K562 (cell line): ENCODE results near the gene ATP5F1D. TPM values are rescaled to one million over a fixed set of nuclear protein-coding genes. Genes with fewer than 3 reads are reported as not detected.

Experiments
- EZH2 ChIP-seq: IDR thresholded peaks from 2 replicates; pipeline ENCODE4 v1.6.1; 2012; ENCODE audit warnings: low read depth, mild to moderate bottlenecking, inconsistent platforms, low read length, borderline replicate concordance
- JUN ChIP-seq, 2 experiments: sonication (generic) in 1 of 2; formaldehyde crosslinking in 1 of 2; IDR thresholded peaks; 2 replicates each; pipeline versions ENCODE4 v1.6.1 to v1.8.0; 2012 to 2022; ENCODE audit warnings: borderline replicate concordance in 2 of 2, mild to moderate bottlenecking in 2 of 2, improper control_type of control experiment in 1 of 2, low read depth in 1 of 2, low read length in 1 of 2, missing genetic modification reagents in 1 of 2
- NR1H2 ChIP-seq: sonication (generic); formaldehyde crosslinking; IDR thresholded peaks from 2 replicates; pipeline ENCODE4 v1.4.0; 2020; ENCODE audit warnings: mild to moderate bottlenecking, missing genetic modification reagents
- NR3C1 ChIP-seq: sonication (generic); formaldehyde crosslinking; IDR thresholded peaks from 2 replicates; pipeline ENCODE4 v1.8.1; 2022; ENCODE audit warnings: missing genetic modification reagents
- NRF1 ChIP-seq, 2 experiments: fragments of 450-650 bp; IDR thresholded peaks in 1 of 2; conservative IDR thresholded peaks in 1 of 2; 2 replicates each; pipeline ENCODE4 v1.6.1; 2014; ENCODE audit warnings: mild to moderate bottlenecking in 2 of 2
- RFX1 ChIP-seq: fragments of 450-650 bp; IDR thresholded peaks from 2 replicates; pipeline ENCODE4 v1.6.1; 2016; ENCODE audit warnings: mild to moderate bottlenecking, moderate library complexity
- SAP30 ChIP-seq: fragments of 200-600 bp; sonication (generic); IDR thresholded peaks from 2 replicates; pipeline ENCODE4 v1.6.1; 2012; ENCODE audit warnings: borderline replicate concordance, low read depth, mild to moderate bottlenecking, moderate library complexity, low read length, control low read depth, inconsistent platforms; ENCODE audit not compliant: insufficient read depth, poor library complexity, severe bottlenecking
- TOE1 ChIP-seq, 2 experiments: fragments of 450-650 bp in 1 of 2; sonication (generic) in 1 of 2; formaldehyde crosslinking in 1 of 2; IDR thresholded peaks; 2 replicates each; pipeline versions ENCODE4 v1.7.1 to v1.8.0; 2016 to 2022; ENCODE audit warnings: borderline replicate concordance in 2 of 2, mild to moderate bottlenecking in 2 of 2, antibody characterized with exemption in 1 of 2, inconsistent platforms in 1 of 2, low read depth in 1 of 2, missing genetic modification reagents in 1 of 2, moderate library complexity in 1 of 2
- ZBTB17 ChIP-seq: fragments of 450-650 bp; formaldehyde crosslinking; IDR thresholded peaks from 2 replicates; pipeline ENCODE4 v1.4.0; 2020; ENCODE audit warnings: mild to moderate bottlenecking
- ZNF583 ChIP-seq: fragments of 250-450 bp; sonication (Bioruptor Pico); IDR thresholded peaks from 2 replicates; pipeline ENCODE4 v1.4.0; 2020
- polyA plus RNA-seq, 8 experiments: library from polyadenylated mRNA; depleted of rRNA in 4 of 8; stranded (reverse) in 5 of 8; unstranded in 3 of 8; fragments of >200 nt; fragmentation: Nextera tagmentation in 2 of 8; fragmentation: Illumina TruSeq in 1 of 8; extraction: Ambion mirVana in 2 of 8; extraction: Trizol in 1 of 8; gene quantifications; 2 replicates each; pipeline versions ENCODE4 v1.2.1 to v1.2.3, GENCODE V29; 2011 to 2014; ENCODE audit warnings: inconsistent platforms in 1 of 8, missing spikeins in 1 of 8
- total RNA-seq, 7 experiments: library from RNA; depleted of rRNA in 6 of 7; stranded (reverse); fragments of >200 nt in 6 of 7; fragmentation: Illumina TruSeq in 2 of 7; extraction: Trizol in 2 of 7; gene quantifications; 2 replicates each; pipeline versions ENCODE4 v1.2.1 to v1.2.3, GENCODE V29; 2011 to 2021; ENCODE audit warnings: low replicate concordance in 1 of 7
- TF ChIP-seq, protein P1 (sequence below): fragments of 450-650 bp; IDR thresholded peaks from 2 replicates; pipeline ENCODE4 v1.6.1; 2016; ENCODE audit warnings: mild to moderate bottlenecking, moderate library complexity
- TF ChIP-seq, protein P2 (sequence below): fragments of 250-450 bp; sonication (Bioruptor Pico); IDR thresholded peaks from 2 replicates; pipeline ENCODE4 v1.8.0; 2021; ENCODE audit warnings: mild to moderate bottlenecking, moderate library complexity

Gene ATP5F1D
- total and polyA plus RNA-seq, 9 of the 15 experiments (the other 6 are each of a cell fraction or from before 2014, with no cell fraction given), result 3.9 to 409 (median 36.8) TPM

GRCh38 chr19:1205114-1206099, 36.1 kb upstream of the ATP5F1D start, which contains the start of gene STK11 (continued):
- TF ChIP-seq, protein P1, sequence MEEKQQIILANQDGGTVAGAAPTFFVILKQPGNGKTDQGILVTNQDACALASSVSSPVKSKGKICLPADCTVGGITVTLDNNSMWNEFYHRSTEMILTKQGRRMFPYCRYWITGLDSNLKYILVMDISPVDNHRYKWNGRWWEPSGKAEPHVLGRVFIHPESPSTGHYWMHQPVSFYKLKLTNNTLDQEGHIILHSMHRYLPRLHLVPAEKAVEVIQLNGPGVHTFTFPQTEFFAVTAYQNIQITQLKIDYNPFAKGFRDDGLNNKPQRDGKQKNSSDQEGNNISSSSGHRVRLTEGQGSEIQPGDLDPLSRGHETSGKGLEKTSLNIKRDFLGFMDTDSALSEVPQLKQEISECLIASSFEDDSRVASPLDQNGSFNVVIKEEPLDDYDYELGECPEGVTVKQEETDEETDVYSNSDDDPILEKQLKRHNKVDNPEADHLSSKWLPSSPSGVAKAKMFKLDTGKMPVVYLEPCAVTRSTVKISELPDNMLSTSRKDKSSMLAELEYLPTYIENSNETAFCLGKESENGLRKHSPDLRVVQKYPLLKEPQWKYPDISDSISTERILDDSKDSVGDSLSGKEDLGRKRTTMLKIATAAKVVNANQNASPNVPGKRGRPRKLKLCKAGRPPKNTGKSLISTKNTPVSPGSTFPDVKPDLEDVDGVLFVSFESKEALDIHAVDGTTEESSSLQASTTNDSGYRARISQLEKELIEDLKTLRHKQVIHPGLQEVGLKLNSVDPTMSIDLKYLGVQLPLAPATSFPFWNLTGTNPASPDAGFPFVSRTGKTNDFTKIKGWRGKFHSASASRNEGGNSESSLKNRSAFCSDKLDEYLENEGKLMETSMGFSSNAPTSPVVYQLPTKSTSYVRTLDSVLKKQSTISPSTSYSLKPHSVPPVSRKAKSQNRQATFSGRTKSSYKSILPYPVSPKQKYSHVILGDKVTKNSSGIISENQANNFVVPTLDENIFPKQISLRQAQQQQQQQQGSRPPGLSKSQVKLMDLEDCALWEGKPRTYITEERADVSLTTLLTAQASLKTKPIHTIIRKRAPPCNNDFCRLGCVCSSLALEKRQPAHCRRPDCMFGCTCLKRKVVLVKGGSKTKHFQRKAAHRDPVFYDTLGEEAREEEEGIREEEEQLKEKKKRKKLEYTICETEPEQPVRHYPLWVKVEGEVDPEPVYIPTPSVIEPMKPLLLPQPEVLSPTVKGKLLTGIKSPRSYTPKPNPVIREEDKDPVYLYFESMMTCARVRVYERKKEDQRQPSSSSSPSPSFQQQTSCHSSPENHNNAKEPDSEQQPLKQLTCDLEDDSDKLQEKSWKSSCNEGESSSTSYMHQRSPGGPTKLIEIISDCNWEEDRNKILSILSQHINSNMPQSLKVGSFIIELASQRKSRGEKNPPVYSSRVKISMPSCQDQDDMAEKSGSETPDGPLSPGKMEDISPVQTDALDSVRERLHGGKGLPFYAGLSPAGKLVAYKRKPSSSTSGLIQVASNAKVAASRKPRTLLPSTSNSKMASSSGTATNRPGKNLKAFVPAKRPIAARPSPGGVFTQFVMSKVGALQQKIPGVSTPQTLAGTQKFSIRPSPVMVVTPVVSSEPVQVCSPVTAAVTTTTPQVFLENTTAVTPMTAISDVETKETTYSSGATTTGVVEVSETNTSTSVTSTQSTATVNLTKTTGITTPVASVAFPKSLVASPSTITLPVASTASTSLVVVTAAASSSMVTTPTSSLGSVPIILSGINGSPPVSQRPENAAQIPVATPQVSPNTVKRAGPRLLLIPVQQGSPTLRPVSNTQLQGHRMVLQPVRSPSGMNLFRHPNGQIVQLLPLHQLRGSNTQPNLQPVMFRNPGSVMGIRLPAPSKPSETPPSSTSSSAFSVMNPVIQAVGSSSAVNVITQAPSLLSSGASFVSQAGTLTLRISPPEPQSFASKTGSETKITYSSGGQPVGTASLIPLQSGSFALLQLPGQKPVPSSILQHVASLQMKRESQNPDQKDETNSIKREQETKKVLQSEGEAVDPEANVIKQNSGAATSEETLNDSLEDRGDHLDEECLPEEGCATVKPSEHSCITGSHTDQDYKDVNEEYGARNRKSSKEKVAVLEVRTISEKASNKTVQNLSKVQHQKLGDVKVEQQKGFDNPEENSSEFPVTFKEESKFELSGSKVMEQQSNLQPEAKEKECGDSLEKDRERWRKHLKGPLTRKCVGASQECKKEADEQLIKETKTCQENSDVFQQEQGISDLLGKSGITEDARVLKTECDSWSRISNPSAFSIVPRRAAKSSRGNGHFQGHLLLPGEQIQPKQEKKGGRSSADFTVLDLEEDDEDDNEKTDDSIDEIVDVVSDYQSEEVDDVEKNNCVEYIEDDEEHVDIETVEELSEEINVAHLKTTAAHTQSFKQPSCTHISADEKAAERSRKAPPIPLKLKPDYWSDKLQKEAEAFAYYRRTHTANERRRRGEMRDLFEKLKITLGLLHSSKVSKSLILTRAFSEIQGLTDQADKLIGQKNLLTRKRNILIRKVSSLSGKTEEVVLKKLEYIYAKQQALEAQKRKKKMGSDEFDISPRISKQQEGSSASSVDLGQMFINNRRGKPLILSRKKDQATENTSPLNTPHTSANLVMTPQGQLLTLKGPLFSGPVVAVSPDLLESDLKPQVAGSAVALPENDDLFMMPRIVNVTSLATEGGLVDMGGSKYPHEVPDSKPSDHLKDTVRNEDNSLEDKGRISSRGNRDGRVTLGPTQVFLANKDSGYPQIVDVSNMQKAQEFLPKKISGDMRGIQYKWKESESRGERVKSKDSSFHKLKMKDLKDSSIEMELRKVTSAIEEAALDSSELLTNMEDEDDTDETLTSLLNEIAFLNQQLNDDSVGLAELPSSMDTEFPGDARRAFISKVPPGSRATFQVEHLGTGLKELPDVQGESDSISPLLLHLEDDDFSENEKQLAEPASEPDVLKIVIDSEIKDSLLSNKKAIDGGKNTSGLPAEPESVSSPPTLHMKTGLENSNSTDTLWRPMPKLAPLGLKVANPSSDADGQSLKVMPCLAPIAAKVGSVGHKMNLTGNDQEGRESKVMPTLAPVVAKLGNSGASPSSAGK, result peak; percentile 64
- 0 out of 2 replicates have a peak, but pooled peaks have one; percentile 13 for TF ChIP-seq TOE1 (IDR thresholded peaks at IDR 0.05; ENCODE audit: borderline replicate concordance)
- no peak for TF ChIP-seq TOE1 (CRISPR knock-in tag; IDR thresholded peaks at IDR 0.05; ENCODE audit: borderline replicate concordance, low read depth)
- TF ChIP-seq RFX1, result no peak
- TF ChIP-seq NRF1 (conservative IDR thresholded peaks at IDR 0.05 in 1 of 2, IDR thresholded peaks at IDR 0.05 in 1 of 2), result peak; percentile 80 to 83
- peak; percentile 29 for TF ChIP-seq SAP30
- no peak for TF ChIP-seq EZH2
- TF ChIP-seq ZNF583, result peak; percentile 83
- no peak for TF ChIP-seq NR3C1 (CRISPR knock-in tag)
- no peak for TF ChIP-seq NR1H2
- no peak for TF ChIP-seq JUN (IDR thresholded peaks at IDR 0.05; ENCODE audit: borderline replicate concordance, low read depth, low read length)
- TF ChIP-seq JUN (CRISPR knock-in tag; IDR thresholded peaks at IDR 0.05; ENCODE audit: borderline replicate concordance), result no peak
- TF ChIP-seq, protein P2, sequence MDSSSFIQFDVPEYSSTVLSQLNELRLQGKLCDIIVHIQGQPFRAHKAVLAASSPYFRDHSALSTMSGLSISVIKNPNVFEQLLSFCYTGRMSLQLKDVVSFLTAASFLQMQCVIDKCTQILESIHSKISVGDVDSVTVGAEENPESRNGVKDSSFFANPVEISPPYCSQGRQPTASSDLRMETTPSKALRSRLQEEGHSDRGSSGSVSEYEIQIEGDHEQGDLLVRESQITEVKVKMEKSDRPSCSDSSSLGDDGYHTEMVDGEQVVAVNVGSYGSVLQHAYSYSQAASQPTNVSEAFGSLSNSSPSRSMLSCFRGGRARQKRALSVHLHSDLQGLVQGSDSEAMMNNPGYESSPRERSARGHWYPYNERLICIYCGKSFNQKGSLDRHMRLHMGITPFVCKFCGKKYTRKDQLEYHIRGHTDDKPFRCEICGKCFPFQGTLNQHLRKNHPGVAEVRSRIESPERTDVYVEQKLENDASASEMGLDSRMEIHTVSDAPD, result no peak
- peak; percentile 67; the same call in 1 of the 2 replicates for TF ChIP-seq ZBTB17
